ENCODE measurements around the gene YJU2. TPM values are rescaled to one million over a fixed set of nuclear protein-coding genes. Genes with fewer than 3 reads are reported as not detected.

The YJU2 gene
- polyA plus RNA-seq, 1 of the 3 experiments (the other 2 are of a cell fraction), result 29.0 TPM

DNA sequence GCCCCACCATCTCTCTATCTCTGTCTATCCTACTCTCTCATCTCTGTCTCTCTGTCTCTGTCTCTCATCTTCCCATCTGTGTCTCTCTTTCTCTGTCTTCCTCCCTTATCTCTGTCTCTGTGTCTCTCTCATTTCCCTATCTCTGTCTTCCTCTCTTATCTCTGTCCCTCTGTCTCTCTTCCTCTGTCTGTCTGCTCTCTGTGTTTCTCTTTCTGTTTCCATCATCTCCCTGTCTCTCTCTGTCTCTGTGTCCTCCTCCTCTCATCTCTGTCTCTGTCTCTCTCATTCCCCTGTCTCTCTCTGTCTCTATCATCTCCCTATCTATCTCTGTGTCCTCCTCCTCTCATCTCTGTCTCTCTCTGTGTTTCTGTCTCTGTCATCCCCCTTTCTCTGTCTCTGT, 19.1 kb upstream of the YJU2 start:
- CTCF ChIA-PET, result interaction anchor here (1.0 kb wide), 1 partner anchor 15 kb away, joined by 3 read pairs; no protein-coding TSS in a partner anchor
- TF ChIP-seq POLR2AphosphoS5 (IDR thresholded peaks at IDR 0.05; ENCODE audit: low read depth, low read length) (no peak), GATA2 (CRISPR knock-in tag; IDR thresholded peaks at IDR 0.05) (no peak), FOXM1 (IDR thresholded peaks at IDR 0.05; ENCODE audit: low read depth) (no peak), TEAD4 (IDR thresholded peaks at IDR 0.05; ENCODE audit: borderline replicate concordance, insufficient read depth) (no peak), YY1 (IDR thresholded peaks at IDR 0.05; ENCODE audit: low read depth) (no peak), ELF1 (IDR thresholded peaks at IDR 0.05) (no peak), CTCF (IDR thresholded peaks at IDR 0.05) (no peak), RAD21 (IDR thresholded peaks at IDR 0.05; ENCODE audit: low read length) (no peak), FOSL2 (IDR thresholded peaks at IDR 0.05; ENCODE audit: borderline replicate concordance, low read depth) (no peak), RXRA (IDR thresholded peaks at IDR 0.05; ENCODE audit: borderline replicate concordance, low read depth) (no peak), MEF2A (IDR thresholded peaks at IDR 0.05; ENCODE audit: borderline replicate concordance, low read depth) (no peak)
- TF ChIP-seq, protein P1, sequence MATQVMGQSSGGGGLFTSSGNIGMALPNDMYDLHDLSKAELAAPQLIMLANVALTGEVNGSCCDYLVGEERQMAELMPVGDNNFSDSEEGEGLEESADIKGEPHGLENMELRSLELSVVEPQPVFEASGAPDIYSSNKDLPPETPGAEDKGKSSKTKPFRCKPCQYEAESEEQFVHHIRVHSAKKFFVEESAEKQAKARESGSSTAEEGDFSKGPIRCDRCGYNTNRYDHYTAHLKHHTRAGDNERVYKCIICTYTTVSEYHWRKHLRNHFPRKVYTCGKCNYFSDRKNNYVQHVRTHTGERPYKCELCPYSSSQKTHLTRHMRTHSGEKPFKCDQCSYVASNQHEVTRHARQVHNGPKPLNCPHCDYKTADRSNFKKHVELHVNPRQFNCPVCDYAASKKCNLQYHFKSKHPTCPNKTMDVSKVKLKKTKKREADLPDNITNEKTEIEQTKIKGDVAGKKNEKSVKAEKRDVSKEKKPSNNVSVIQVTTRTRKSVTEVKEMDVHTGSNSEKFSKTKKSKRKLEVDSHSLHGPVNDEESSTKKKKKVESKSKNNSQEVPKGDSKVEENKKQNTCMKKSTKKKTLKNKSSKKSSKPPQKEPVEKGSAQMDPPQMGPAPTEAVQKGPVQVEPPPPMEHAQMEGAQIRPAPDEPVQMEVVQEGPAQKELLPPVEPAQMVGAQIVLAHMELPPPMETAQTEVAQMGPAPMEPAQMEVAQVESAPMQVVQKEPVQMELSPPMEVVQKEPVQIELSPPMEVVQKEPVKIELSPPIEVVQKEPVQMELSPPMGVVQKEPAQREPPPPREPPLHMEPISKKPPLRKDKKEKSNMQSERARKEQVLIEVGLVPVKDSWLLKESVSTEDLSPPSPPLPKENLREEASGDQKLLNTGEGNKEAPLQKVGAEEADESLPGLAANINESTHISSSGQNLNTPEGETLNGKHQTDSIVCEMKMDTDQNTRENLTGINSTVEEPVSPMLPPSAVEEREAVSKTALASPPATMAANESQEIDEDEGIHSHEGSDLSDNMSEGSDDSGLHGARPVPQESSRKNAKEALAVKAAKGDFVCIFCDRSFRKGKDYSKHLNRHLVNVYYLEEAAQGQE (IDR thresholded peaks at IDR 0.05; ENCODE audit: low read depth, low read length), result no peak
- TF ChIP-seq, protein P2, sequence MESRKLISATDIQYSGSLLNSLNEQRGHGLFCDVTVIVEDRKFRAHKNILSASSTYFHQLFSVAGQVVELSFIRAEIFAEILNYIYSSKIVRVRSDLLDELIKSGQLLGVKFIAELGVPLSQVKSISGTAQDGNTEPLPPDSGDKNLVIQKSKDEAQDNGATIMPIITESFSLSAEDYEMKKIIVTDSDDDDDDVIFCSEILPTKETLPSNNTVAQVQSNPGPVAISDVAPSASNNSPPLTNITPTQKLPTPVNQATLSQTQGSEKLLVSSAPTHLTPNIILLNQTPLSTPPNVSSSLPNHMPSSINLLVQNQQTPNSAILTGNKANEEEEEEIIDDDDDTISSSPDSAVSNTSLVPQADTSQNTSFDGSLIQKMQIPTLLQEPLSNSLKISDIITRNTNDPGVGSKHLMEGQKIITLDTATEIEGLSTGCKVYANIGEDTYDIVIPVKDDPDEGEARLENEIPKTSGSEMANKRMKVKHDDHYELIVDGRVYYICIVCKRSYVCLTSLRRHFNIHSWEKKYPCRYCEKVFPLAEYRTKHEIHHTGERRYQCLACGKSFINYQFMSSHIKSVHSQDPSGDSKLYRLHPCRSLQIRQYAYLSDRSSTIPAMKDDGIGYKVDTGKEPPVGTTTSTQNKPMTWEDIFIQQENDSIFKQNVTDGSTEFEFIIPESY (IDR thresholded peaks at IDR 0.05; ENCODE audit: borderline replicate concordance, low read depth), result no peak
- no peak overlapping the region for H3K27ac ChIP-seq (ENCODE audit: low read depth in 2 of 2, low read length in 1 of 2)

More for the DNA sequence above, 19.1 kb upstream of the YJU2 start:
- Histone ChIP-seq H3K4me3 (ENCODE audit: low read depth in 2 of 2, low read length in 1 of 2) (no peak overlapping the region), H3K79me2 (ENCODE audit: insufficient read depth) (no peaks in the 10 kb centered on the region), H2AFZ (ENCODE audit: low read depth) (no peak overlapping the region), H4K20me1 (ENCODE audit: insufficient read depth) (no peaks in the 10 kb centered on the region), H3K4me2 (no peak overlapping the region), H3K36me3 (replicated peaks in 1 of 2; ENCODE audit: control insufficient read depth in 1 of 2, insufficient read depth in 2 of 2, low read length in 1 of 2) (no peaks in the 10 kb centered on the region), H3K4me1 (ENCODE audit: control insufficient read depth in 1 of 2, insufficient read depth in 2 of 2, low read depth in 1 of 2, low read length in 1 of 2) (no peaks in the 10 kb centered on the region; a peak in 2 of 4 replicates), H3K9me2 (no peaks in the 10 kb centered on the region), H3F3A (replicated peaks; ENCODE audit: insufficient read depth) (no peaks in the 10 kb centered on the region), H3K27me3 (ENCODE audit: insufficient read depth) (no peaks in the 10 kb centered on the region; the same call in 1 of the 2 replicates), H3K9ac (no peak overlapping the region), H3K9me3 (no peaks in the 10 kb centered on the region)
- DNase-seq, result no peak
- POLR2A ChIA-PET, result no interaction called here

All from SK-N-SH (cell line).